GM19193 (cell line): ENCODE results near the gene ROMO1.
A peak's percentile ranks its signal among the peaks of the same experiment; 100 is the strongest.

Experiments used
- POLR2A ChIP-seq: IDR thresholded peaks from 4 replicates; pipeline ENCODE4 v1.6.1; 2011; ENCODE audit not compliant: insufficient read depth, insufficient read length; ENCODE audit errors: extremely low read depth

Gene ROMO1

GRCh38 chr20:35700625-35701148, 1.5 kb downstream of the ROMO1 start:
- TF ChIP-seq POLR2A = peak; percentile 10

GRCh38 chr20:35702051-35702823, 3.0 kb downstream of the ROMO1 start:
- peak; percentile 26 for TF ChIP-seq POLR2A

- no peak for TF ChIP-seq POLR2A
These were observed 3.9 kb downstream of the ROMO1 start for GRCh38 chr20:35702824-35703695.

GRCh38 chr20:35704514-35705261, 5.5 kb downstream of the ROMO1 start:
- no peak for TF ChIP-seq POLR2A

- no peak for TF ChIP-seq POLR2A
These were observed 9.3 kb downstream of the ROMO1 start for GRCh38 chr20:35708502-35708901.

GRCh38 chr20:35709259-35709658, 10.1 kb downstream of the ROMO1 start:
- no peak for TF ChIP-seq POLR2A

GRCh38 chr20:35710039-35710438, 10.8 kb downstream of the ROMO1 start:
- no peak for TF ChIP-seq POLR2A

GRCh38 chr20:35710884-35711587, 11.8 kb downstream of the ROMO1 start:
- no peak for TF ChIP-seq POLR2A

- no peak for TF ChIP-seq POLR2A
These were observed 12.5 kb downstream of the ROMO1 start for GRCh38 chr20:35711588-35712209.

GRCh38 chr20:35714127-35714526, 14.9 kb downstream of the ROMO1 start:
- TF ChIP-seq POLR2A = no peak

GRCh38 chr20:35715652-35716051, 16.4 kb downstream of the ROMO1 start:
- TF ChIP-seq POLR2A = no peak

- TF ChIP-seq POLR2A = no peak
These were observed 17.1 kb downstream of the ROMO1 start for GRCh38 chr20:35716330-35716729.

- peak; percentile 22 for TF ChIP-seq POLR2A
These were observed 19.1 kb downstream of the ROMO1 start for GRCh38 chr20:35718321-35718720.
